HG03060 (cell line): ENCODE results near the gene CLEC4G.

Source experiments
- ATAC-seq: cut with Tn5 transposase; IDR thresholded peaks from one replicate; pipeline ENCODE4 v1.9.1; 2021; ENCODE audit warnings: low read depth, moderate number of reproducible peaks; ENCODE audit not compliant: unreplicated experiment

Gene CLEC4G

DNA sequence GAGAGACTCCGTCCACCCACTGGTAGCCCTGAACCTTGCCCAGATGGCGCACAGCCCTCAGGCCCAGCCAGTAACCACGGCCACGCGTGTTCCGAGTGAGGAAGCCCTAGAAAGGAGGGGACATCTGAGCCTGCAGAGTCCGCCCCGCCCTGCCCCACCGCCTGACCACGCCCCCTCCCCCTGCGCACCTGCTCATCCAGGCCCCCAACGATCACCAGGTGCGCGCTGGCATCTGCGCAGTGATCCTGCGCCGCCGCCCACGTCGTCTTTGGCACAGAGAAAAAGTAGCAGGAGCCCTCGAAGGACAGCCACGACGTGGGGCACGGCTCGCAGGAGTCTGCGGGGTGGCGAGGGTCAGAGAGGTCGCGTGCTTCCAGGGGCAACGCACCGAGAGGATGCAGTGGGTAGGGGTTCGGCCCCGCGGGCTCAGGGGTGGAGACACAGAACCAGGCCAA is 2.1 kb downstream of the CLEC4G start:
- ATAC-seq: no peak

- no peak for ATAC-seq
Observed at GRCh38 chr19:7729211-7729610, 2.7 kb downstream of the CLEC4G start.

DNA sequence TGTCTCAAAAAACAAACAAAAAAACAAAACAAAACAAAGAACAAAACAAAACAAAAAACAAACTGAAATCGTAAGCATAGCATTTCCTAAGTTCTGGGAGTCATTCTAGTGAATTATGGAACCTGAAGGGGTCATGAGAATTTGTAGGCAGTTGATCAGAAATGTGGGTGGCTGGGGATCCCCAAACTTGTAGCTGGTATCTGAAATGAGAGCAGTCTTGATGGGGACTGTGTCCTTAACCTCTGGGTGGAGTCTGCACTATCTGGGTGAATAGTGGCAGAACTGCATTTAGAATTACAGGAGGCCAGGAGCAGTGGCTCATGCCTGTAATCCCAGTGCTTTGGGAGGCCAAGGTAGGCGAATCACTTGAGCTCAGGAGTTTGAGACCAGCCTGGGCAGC is 6.1 kb downstream of the CLEC4G start:
- ATAC-seq: no peak

GRCh38 chr19:7722231-7722651 is 9.7 kb downstream of the CLEC4G start:
- no peak for ATAC-seq

- ATAC-seq: no peak
Observed at GRCh38 chr19:7720351-7720750, 11.6 kb downstream of the CLEC4G start.

GRCh38 chr19:7718668-7719067 is 13.2 kb downstream of the CLEC4G start:
- ATAC-seq: no peak

- no peak for ATAC-seq
Observed at GRCh38 chr19:7716762-7717161, 15.1 kb downstream of the CLEC4G start.

- ATAC-seq: no peak
Observed at GRCh38 chr19:7715671-7716070, 16.2 kb downstream of the CLEC4G start.

GRCh38 chr19:7710616-7711015 is 21.3 kb downstream of the CLEC4G start:
- ATAC-seq: no peak

- ATAC-seq: no peak
Observed at GRCh38 chr19:7709932-7710460, 21.9 kb downstream of the CLEC4G start.

GRCh38 chr19:7706955-7707456 is 24.9 kb downstream of the CLEC4G start:
- ATAC-seq: no peak

- ATAC-seq: no peak
Observed at GRCh38 chr19:7706188-7706954, 25.5 kb downstream of the CLEC4G start.

GRCh38 chr19:7705387-7706187 is 26.3 kb downstream of the CLEC4G start:
- ATAC-seq: no peak

- ATAC-seq: no peak
Observed at GRCh38 chr19:7704280-7705060, 27.4 kb downstream of the CLEC4G start.

GRCh38 chr19:7703332-7703731 is 28.6 kb downstream of the CLEC4G start:
- no peak for ATAC-seq

DNA sequence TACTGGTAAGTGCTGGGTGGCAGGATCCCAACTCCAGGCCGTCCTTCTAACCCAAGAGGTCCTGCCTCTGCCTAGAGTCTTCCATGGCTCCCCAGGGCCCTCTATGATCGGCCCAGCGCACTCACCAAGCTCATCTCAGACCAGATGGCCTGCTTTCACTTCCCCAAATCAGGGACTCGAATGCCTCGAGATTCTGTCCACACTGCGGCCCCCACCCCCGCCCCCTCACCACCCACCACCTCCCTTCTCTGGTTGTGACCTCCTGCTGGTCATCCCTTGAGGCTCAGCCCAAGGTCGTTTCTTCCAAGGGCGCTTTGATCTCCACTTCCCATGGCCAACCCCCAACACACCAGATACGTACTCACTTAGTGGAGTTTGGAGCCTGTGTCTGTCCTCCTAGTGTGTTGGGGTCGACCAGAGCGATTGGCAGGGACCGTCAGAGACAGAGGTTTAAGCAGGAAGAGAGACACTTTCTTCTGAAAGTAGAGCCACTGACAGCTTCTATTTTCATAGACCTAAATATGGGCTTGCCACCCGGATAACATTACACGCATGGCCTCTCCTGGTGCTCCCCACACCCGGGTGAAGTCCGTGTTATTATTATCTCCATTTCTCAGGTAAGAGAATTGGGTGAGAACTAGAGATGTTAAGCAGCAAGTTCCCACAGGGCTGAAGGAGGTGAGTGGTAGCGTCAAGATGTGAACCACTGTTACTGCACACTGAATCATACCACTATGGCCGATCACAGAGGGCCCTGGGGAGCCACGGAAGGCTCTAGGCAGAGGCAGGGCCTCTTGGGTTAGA is 30.1 kb downstream of the CLEC4G start, which contains the start of gene FCER2:
TSS of gene FCER2 (minus strand) at position 478 of the 804 bp plus-strand sequence. CDS start 2,371 bp downstream, outside the sequence.
- peak; percentile 40 for ATAC-seq

DNA sequence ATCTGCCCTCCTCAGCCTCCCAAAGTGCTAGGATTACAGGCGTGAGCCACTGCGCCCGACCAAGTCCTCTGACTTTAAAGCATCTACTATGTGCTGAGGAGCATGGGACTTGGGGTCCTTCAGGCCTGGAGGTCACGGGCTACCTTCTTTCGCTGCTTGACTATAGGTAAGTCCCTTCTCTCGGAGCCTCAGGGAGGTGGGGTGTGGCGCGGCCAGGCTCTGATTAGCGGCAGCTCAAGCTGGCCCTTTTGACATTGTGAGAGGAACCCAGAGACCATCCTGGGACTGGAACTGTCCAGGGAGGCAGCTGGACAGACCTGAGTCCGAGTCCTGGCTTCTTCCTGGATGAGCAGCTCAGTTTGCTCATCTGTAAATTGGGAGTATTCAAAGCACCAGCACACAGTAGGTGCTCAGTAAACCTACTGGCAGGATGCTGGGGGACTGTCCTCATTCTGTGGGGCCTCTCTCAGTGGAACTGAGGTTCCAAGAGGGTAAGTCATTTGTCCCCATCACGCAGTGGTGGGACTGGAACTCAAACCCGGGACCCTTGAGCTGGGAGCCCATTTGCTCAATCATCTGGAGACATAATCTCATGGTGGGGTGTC is 30.8 kb downstream of the CLEC4G start:
- ATAC-seq: no peak

DNA sequence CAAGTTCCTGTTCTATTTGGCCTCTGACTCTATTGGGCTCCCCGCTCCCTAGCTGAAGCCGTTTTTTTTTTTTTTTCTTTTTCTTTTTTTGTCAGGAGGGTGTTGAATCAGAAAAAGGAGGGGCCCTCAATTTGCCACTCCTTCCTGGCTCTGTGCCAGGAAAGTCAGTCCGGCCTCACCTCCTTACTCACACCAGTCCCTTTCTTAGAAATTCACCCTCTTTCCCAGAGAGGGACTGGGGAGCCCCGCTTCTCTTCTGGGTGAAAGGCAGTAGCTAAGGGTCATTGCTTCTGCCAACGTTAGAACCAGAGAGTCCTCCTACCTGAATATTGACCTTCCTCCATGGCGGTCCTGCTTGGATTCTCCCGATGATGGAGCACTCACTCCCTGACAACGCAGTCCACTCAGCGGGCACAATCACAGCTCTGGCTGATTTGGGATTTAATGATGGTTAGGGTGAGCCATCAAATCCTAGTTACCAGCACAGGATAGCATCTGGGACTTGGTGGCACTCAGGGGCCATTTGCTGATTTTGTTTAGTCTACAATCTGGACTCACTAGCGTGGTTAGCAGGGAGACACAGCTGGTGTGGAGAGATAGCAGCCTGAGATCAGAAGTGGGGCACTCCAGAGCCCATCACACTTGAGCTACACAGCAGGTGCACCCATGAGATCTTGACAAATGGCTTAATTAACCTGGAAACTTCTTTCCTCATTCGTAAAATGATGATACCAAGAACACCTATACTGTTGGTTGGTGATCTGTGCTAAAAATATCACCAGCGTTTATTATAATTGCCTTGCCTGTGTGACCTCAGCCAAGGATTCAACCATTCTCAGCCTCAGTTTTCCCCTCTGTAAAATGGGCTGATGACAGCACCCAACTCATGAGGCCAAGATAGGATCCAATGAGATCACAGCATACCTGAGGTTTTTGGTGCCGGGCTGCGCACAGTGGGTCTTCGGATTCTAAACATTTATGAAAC is 32.2 kb downstream of the CLEC4G start:
- ATAC-seq: no peak
